Mammary epithelial cell (primary cell): ENCODE results near the gene SCAF8.
"Not testable (repeated sequence)": the region's sequence is repeated elsewhere in the genome, so short reads cannot be mapped to it uniquely, and the experiment has no call there.

Experiments used
- EZH2 ChIP-seq: IDR thresholded peaks from 2 replicates; pipeline ENCODE4 v1.6.1; 2012; ENCODE audit warnings: low read length, inconsistent platforms, borderline replicate concordance
- TF ChIP-seq, protein P1 (sequence below), 2 donors: IDR thresholded peaks in 1 of 2; conservative IDR thresholded peaks in 1 of 2; 2 replicates each; pipeline ENCODE4 v1.5.1; 2011 to 2012; ENCODE audit warnings: inconsistent platforms in 2 of 2, low read length in 2 of 2, mild to moderate bottlenecking in 2 of 2, control low read depth in 1 of 2, low read depth in 1 of 2; ENCODE audit not compliant: insufficient read depth in 1 of 2; ENCODE audit errors: extremely low read depth in 1 of 2

- TF ChIP-seq, protein P1, sequence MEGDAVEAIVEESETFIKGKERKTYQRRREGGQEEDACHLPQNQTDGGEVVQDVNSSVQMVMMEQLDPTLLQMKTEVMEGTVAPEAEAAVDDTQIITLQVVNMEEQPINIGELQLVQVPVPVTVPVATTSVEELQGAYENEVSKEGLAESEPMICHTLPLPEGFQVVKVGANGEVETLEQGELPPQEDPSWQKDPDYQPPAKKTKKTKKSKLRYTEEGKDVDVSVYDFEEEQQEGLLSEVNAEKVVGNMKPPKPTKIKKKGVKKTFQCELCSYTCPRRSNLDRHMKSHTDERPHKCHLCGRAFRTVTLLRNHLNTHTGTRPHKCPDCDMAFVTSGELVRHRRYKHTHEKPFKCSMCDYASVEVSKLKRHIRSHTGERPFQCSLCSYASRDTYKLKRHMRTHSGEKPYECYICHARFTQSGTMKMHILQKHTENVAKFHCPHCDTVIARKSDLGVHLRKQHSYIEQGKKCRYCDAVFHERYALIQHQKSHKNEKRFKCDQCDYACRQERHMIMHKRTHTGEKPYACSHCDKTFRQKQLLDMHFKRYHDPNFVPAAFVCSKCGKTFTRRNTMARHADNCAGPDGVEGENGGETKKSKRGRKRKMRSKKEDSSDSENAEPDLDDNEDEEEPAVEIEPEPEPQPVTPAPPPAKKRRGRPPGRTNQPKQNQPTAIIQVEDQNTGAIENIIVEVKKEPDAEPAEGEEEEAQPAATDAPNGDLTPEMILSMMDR (conservative IDR thresholded peaks at IDR 0.05 in 1 of 2, IDR thresholded peaks at IDR 0.05 in 1 of 2; ENCODE audit: extremely low read depth in 1 of 2, insufficient read depth in 1 of 2, low read depth in 1 of 2, low read length in 2 of 2), result not testable (repeated sequence)
- not testable (repeated sequence) for TF ChIP-seq EZH2
Measured at GRCh38 chr6:154811663-154812062, 78.4 kb downstream of the SCAF8 start.
